K562 (cell line): ENCODE results near the gene SEC23IP. TPM values are rescaled to one million over a fixed set of nuclear protein-coding genes. Genes with fewer than 3 reads are reported as not detected.

Experiments used
- EZH2 ChIP-seq: IDR thresholded peaks from 2 replicates; pipeline ENCODE4 v1.6.1; 2012; ENCODE audit warnings: low read depth, mild to moderate bottlenecking, inconsistent platforms, low read length, borderline replicate concordance
- FOXM1 ChIP-seq, 2 experiments: fragments of 450-650 bp in 1 of 2; sonication (generic) in 1 of 2; formaldehyde crosslinking in 1 of 2; IDR thresholded peaks; 2 replicates each; pipeline versions ENCODE4 v1.6.1 to v1.9.0; 2017 to 2022; ENCODE audit warnings: low read depth in 2 of 2, mild to moderate bottlenecking in 2 of 2, missing genetic modification reagents in 1 of 2, moderate library complexity in 1 of 2
- GTF2F1 ChIP-seq: IDR thresholded peaks from 2 replicates; pipeline ENCODE4 v1.6.1; 2011; ENCODE audit warnings: low read depth, low read length, improper control_type of control experiment
- HCFC1 ChIP-seq: IDR thresholded peaks from 2 replicates; pipeline ENCODE4 v1.6.1; 2012; ENCODE audit warnings: low read depth, low read length, improper control_type of control experiment
- HSF4 ChIP-seq: fragments of 250-450 bp; sonication (Bioruptor Pico); IDR thresholded peaks from 2 replicates; pipeline ENCODE4 v2.1.2; 2022; ENCODE audit warnings: mild to moderate bottlenecking, moderate library complexity, borderline replicate concordance
- KHSRP ChIP-seq: fragments of 450-650 bp; IDR thresholded peaks from 2 replicates; pipeline ENCODE4 v1.6.1; 2017
- MTA1 ChIP-seq: fragments of 450-650 bp; IDR thresholded peaks from 2 replicates; pipeline ENCODE4 v1.6.1; 2017; ENCODE audit warnings: borderline replicate concordance
- MYNN ChIP-seq, 2 experiments: sonication (generic); formaldehyde crosslinking in 1 of 2; IDR thresholded peaks; 2 replicates each; pipeline versions ENCODE4 v1.5.0 to v1.6.1; 2016 to 2020; ENCODE audit warnings: antibody characterized with exemption in 1 of 2, missing genetic modification reagents in 1 of 2
- NFIX ChIP-seq: fragments of 250-450 bp; sonication (Bioruptor Pico); IDR thresholded peaks from 2 replicates; pipeline ENCODE4 v1.4.0; 2020; ENCODE audit warnings: low read depth, mild to moderate bottlenecking, moderate library complexity
- TAF7 ChIP-seq: fragments of 450-650 bp; IDR thresholded peaks from 2 replicates; pipeline ENCODE4 v1.6.1; 2016; ENCODE audit warnings: missing genetic modification characterization, missing compliant biosample characterization
- TCF7L2 ChIP-seq: fragments of 150-350 bp; IDR thresholded peaks from 2 replicates; pipeline ENCODE4 v1.6.1; 2016; ENCODE audit warnings: low read depth, mild to moderate bottlenecking, low read length, moderate library complexity
- ZNF134 ChIP-seq: fragments of 250-450 bp; sonication (Bioruptor Pico); conservative IDR thresholded peaks from 2 replicates; pipeline ENCODE4 v1.4.0; 2020
- ZNF175 ChIP-seq: fragments of 200-800 bp; sonication (Bioruptor generic); IDR thresholded peaks from 2 replicates; pipeline ENCODE4 v1.6.1; 2016; ENCODE audit warnings: low read depth, mild to moderate bottlenecking, missing genetic modification characterization, missing compliant biosample characterization
- ZNF24 ChIP-seq: fragments of 450-650 bp; IDR thresholded peaks from 2 replicates; pipeline ENCODE4 v1.6.1; 2016
- ZNF445 ChIP-seq: fragments of 250-450 bp; sonication (Bioruptor Pico); IDR thresholded peaks from 2 replicates; pipeline ENCODE4 v1.4.0; 2020; ENCODE audit warnings: low read depth, mild to moderate bottlenecking, moderate library complexity
- ZNF717 ChIP-seq: fragments of 250-450 bp; sonication (Bioruptor Pico); IDR thresholded peaks from 2 replicates; pipeline ENCODE4 v1.5.0; 2021
- ZSCAN32 ChIP-seq: fragments of 450-650 bp; formaldehyde crosslinking; IDR thresholded peaks from 2 replicates; pipeline ENCODE4 v1.4.0; 2020; ENCODE audit warnings: mild to moderate bottlenecking, moderate library complexity
- polyA plus RNA-seq, 8 experiments: library from polyadenylated mRNA; depleted of rRNA in 4 of 8; stranded (reverse) in 5 of 8; unstranded in 3 of 8; fragments of >200 nt; fragmentation: Nextera tagmentation in 2 of 8; fragmentation: Illumina TruSeq in 1 of 8; extraction: Ambion mirVana in 2 of 8; extraction: Trizol in 1 of 8; gene quantifications; 2 replicates each; pipeline versions ENCODE4 v1.2.1 to v1.2.3, GENCODE V29; 2011 to 2014; ENCODE audit warnings: inconsistent platforms in 1 of 8, missing spikeins in 1 of 8
- total RNA-seq, 7 experiments: library from RNA; depleted of rRNA in 6 of 7; stranded (reverse); fragments of >200 nt in 6 of 7; fragmentation: Illumina TruSeq in 2 of 7; extraction: Trizol in 2 of 7; gene quantifications; 2 replicates each; pipeline versions ENCODE4 v1.2.1 to v1.2.3, GENCODE V29; 2011 to 2021; ENCODE audit warnings: low replicate concordance in 1 of 7
- TF ChIP-seq, protein P1 (sequence below): IDR thresholded peaks from 3 replicates; pipeline ENCODE4 v1.6.1; 2011; ENCODE audit warnings: borderline replicate concordance, mild to moderate bottlenecking; ENCODE audit not compliant: insufficient read length, insufficient read depth
- TF ChIP-seq, protein P2 (sequence below): fragments of 250-450 bp; sonication (Bioruptor Pico); IDR thresholded peaks from 2 replicates; pipeline ENCODE4 v1.6.1; 2021; ENCODE audit warnings: mild to moderate bottlenecking
- TF ChIP-seq, protein P3 (sequence below): fragments of 450-650 bp; formaldehyde crosslinking; IDR thresholded peaks from 2 replicates; pipeline ENCODE4 v1.4.0; 2020; ENCODE audit warnings: mild to moderate bottlenecking, moderate library complexity
- TF ChIP-seq, protein P4 (sequence below): fragments of 450-650 bp; IDR thresholded peaks from 2 replicates; pipeline ENCODE4 v1.6.1; 2017; ENCODE audit warnings: mild to moderate bottlenecking, moderate library complexity
- TF ChIP-seq, protein P5 (sequence below): sonication (generic); formaldehyde crosslinking; IDR thresholded peaks from 2 replicates; pipeline ENCODE4 v1.8.0; 2022; ENCODE audit warnings: missing genetic modification reagents, mild to moderate bottlenecking, borderline replicate concordance

SEC23IP gene
- total and polyA plus RNA-seq, 9 of the 15 experiments (the other 6 are each of a cell fraction or from before 2014, with no cell fraction given), result 15.8 to 38.4 (median 22.5) TPM

DNA sequence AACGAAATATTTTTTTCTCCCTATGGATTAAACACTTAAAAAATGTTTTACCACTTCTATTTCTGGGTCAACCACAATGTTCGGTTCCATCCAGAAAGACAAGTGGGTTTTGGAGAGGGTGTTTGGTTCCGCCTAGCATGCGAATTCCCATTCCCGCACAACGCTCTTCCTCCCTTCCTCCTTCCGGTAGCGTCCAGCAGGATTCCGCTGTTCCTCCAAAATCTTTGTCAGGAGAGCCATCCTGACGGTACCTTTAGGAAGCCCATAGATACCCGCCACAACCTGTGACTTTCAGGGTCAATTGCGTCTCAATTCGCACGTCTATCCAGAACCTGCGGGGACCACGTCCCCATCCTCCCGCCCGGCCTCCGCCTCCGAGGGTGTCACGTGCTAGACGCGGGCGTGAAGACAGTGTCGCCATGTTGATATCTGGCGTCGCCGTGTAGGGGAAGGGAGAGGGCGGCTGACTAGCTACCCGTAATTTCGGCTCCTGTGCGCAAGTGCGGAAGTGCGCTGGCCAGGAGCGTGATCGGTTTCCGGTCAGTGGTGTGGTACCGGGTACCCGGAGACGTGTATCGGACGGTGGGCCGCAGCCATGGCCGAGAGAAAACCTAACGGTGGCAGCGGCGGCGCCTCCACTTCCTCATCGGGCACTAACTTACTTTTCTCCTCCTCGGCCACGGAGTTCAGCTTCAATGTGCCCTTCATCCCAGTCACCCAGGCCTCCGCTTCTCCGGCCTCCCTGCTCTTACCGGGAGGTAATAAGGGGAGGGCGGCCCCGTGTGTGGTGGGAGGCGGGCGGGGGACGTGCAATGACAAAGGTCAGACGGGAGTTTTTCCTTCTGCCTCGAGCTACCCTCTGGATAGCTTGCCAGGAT lies at the start of gene SEC23IP (continued):
- TF ChIP-seq, protein P1, sequence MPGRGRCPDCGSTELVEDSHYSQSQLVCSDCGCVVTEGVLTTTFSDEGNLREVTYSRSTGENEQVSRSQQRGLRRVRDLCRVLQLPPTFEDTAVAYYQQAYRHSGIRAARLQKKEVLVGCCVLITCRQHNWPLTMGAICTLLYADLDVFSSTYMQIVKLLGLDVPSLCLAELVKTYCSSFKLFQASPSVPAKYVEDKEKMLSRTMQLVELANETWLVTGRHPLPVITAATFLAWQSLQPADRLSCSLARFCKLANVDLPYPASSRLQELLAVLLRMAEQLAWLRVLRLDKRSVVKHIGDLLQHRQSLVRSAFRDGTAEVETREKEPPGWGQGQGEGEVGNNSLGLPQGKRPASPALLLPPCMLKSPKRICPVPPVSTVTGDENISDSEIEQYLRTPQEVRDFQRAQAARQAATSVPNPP, result no peak
- TF ChIP-seq, protein P2, sequence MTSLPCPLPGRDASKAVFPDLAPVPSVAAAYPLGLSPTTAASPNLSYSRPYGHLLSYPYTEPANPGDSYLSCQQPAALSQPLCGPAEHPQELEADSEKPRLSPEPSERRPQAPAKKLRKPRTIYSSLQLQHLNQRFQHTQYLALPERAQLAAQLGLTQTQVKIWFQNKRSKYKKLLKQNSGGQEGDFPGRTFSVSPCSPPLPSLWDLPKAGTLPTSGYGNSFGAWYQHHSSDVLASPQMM (CRISPR knock-in tag), result no peak
- TF ChIP-seq MYNN (IDR thresholded peaks at IDR 0.05) (no peak; the same call in 1 of the 2 replicates), MYNN (CRISPR knock-in tag; IDR thresholded peaks at IDR 0.05) (no peak), ZNF24 (no peak), GTF2F1 (no peak), TCF7L2 (no peak), EZH2 (no peak), ZNF445 (CRISPR knock-in tag) (no peak), TAF7 (no peak), ZNF175 (peak; percentile 45; the same call in 1 of the 2 replicates), MTA1 (no peak), ZSCAN32 (CRISPR knock-in tag) (no peak), HCFC1 (peak; percentile 87), FOXM1 (IDR thresholded peaks at IDR 0.05; ENCODE audit: low read depth) (no peak), FOXM1 (CRISPR knock-in tag; IDR thresholded peaks at IDR 0.05; ENCODE audit: low read depth) (no peak), NFIX (no peak), KHSRP (no peak), ZNF134 (CRISPR knock-in tag) (no peak), HSF4 (CRISPR knock-in tag) (no peak), ZNF717 (CRISPR knock-in tag) (no peak)
- TF ChIP-seq, protein P3, sequence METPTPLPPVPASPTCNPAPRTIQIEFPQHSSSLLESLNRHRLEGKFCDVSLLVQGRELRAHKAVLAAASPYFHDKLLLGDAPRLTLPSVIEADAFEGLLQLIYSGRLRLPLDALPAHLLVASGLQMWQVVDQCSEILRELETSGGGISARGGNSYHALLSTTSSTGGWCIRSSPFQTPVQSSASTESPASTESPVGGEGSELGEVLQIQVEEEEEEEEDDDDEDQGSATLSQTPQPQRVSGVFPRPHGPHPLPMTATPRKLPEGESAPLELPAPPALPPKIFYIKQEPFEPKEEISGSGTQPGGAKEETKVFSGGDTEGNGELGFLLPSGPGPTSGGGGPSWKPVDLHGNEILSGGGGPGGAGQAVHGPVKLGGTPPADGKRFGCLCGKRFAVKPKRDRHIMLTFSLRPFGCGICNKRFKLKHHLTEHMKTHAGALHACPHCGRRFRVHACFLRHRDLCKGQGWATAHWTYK (CRISPR knock-in tag), result no peak
- TF ChIP-seq, protein P4, sequence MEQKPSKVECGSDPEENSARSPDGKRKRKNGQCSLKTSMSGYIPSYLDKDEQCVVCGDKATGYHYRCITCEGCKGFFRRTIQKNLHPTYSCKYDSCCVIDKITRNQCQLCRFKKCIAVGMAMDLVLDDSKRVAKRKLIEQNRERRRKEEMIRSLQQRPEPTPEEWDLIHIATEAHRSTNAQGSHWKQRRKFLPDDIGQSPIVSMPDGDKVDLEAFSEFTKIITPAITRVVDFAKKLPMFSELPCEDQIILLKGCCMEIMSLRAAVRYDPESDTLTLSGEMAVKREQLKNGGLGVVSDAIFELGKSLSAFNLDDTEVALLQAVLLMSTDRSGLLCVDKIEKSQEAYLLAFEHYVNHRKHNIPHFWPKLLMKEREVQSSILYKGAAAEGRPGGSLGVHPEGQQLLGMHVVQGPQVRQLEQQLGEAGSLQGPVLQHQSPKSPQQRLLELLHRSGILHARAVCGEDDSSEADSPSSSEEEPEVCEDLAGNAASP, result no peak
- TF ChIP-seq, protein P5, sequence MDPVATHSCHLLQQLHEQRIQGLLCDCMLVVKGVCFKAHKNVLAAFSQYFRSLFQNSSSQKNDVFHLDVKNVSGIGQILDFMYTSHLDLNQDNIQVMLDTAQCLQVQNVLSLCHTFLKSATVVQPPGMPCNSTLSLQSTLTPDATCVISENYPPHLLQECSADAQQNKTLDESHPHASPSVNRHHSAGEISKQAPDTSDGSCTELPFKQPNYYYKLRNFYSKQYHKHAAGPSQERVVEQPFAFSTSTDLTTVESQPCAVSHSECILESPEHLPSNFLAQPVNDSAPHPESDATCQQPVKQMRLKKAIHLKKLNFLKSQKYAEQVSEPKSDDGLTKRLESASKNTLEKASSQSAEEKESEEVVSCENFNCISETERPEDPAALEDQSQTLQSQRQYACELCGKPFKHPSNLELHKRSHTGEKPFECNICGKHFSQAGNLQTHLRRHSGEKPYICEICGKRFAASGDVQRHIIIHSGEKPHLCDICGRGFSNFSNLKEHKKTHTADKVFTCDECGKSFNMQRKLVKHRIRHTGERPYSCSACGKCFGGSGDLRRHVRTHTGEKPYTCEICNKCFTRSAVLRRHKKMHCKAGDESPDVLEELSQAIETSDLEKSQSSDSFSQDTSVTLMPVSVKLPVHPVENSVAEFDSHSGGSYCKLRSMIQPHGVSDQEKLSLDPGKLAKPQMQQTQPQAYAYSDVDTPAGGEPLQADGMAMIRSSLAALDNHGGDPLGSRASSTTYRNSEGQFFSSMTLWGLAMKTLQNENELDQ (CRISPR knock-in tag), result no peak
